KBM-7 (cell line): ENCODE results near the gene JPH4.

Experiments
- DNase-seq: peaks from one replicate; pipeline ENCODE4 v3.0.0-alpha.2; 2015
- in situ Hi-C: fragments of 300-500 bp; cut with MboI; formaldehyde crosslinking; loops from 2 replicates; pipeline ENCODE4 v1.14.3; 2020; ENCODE audit warnings: low sequenced_read_pairs, low pct_unique_long_range_greater_than_20kb, mixed read lengths

JPH4 gene

GRCh38 chr14:23567186-23568020 is 11.2 kb downstream of the JPH4 start, which contains the start of gene AP1G2:
Gene AP1G2 (minus strand): TSS chr14:23567791. CDS start chr14:23567314, 477 bp downstream.
- DNase-seq = peak; percentile 92
- in situ Hi-C loops = loop anchor here (10.0 kb wide), 1 partner anchor 93 kb away; no protein-coding TSS in a partner anchor

GRCh38 chr14:23566778-23567185 is 11.8 kb downstream of the JPH4 start:
- in situ Hi-C loops = loop anchor here (10.0 kb wide), 1 partner anchor 92 kb away; no protein-coding TSS in a partner anchor
- DNase-seq = no peak

GRCh38 chr14:23566112-23566777 is 12.3 kb downstream of the JPH4 start:
- DNase-seq = no peak
- in situ Hi-C loops = loop anchor here (10.0 kb wide), 1 partner anchor 91 kb away; no protein-coding TSS in a partner anchor

GRCh38 chr14:23565626-23566025 is 13.0 kb downstream of the JPH4 start:
- in situ Hi-C loops = loop anchor here (10.0 kb wide), 1 partner anchor 91 kb away; no protein-coding TSS in a partner anchor

GRCh38 chr14:23564876-23565275 is 13.7 kb downstream of the JPH4 start:
- DNase-seq = no peak
- in situ Hi-C loops = loop anchor here (10.0 kb wide), 1 partner anchor 90 kb away; no protein-coding TSS in a partner anchor

More at GRCh38 chr14:23565626-23566025, 13.0 kb downstream of the JPH4 start:
- no peak for DNase-seq

GRCh38 chr14:23564181-23564812 is 14.3 kb downstream of the JPH4 start:
- DNase-seq = no peak
- in situ Hi-C loops = loop anchor here (10.0 kb wide), 1 partner anchor 89 kb away; no protein-coding TSS in a partner anchor

- in situ Hi-C loops = loop anchor here (10.0 kb wide), 1 partner anchor 89 kb away; no protein-coding TSS in a partner anchor
- no peak for DNase-seq
These were observed 15.0 kb downstream of the JPH4 start for GRCh38 chr14:23563473-23564180.

GRCh38 chr14:23562822-23563472 is 15.6 kb downstream of the JPH4 start:
- in situ Hi-C loops = loop anchor here (10.0 kb wide), 1 partner anchor 88 kb away; no protein-coding TSS in a partner anchor

DNA sequence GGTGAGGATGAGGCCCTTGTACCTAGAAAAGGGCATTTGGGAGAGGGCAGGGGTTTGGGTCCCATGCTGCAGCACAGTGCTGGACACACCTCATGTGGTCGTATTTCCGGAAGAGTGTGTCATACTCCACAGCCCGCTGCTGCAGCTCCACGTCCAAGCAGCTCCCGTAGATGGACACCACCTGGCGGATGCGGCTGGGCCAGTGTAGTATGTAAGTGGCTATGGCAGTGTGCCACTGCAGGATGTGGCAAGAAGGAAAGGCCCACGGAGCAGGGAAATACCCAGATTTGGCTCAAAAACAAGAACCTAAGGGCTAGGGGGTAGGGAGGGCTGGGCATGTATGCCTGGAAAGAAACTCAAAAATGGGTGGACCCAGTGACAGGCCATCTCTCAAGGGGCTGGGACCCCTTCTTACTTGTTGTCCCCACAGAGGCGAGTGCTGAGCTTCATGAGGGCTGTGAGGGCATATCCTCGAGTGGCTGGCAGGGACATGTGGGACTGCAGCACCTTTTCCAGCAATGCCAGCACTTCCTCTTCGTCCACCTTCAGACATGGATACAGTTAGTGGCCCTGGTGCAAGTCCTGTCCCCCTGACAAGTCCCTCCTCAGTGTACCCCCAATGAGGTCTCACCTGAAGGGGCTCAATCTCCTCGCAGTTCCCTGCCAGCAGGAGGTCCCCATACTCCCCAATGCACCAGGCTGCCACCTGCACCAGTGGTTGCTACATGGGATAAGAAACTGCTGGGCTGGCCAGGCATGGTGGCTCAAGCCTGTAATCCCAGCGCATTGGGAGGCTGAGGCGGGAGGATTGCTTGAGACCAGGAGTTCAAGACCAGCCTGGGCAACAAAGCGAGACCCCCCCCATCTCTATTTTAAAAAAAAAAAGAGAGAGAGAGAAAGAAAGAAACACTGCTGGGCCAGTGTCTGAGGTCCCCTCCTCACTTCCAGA is 16.4 kb downstream of the JPH4 start:
- DNase-seq = no peak
- in situ Hi-C loops = loop anchor here (10.0 kb wide), 1 partner anchor 87 kb away; no protein-coding TSS in a partner anchor

More at GRCh38 chr14:23562822-23563472, 15.6 kb downstream of the JPH4 start:
- peak; percentile 70 for DNase-seq

DNA sequence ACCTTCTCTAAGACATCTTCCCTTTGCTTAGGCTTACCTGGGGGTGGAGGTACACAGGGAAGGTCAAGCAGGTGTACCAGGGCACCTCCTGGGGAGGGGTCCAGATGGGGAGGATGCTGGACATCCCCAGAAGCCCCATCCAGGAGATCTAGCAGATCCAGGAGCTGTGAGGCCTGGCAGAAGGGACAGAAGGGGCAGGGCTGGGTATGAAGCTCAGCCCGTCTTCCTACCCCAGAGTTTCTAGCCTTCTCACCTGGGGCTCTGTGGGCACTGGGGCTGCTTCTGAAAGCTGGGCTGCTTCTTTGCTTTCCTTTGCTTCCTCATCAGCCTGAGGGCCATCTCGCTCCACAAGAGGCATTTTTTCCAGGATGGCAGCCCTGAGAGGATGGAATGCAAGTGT is 17.3 kb downstream of the JPH4 start:
- in situ Hi-C loops = loop anchor here (10.0 kb wide), 1 partner anchor 86 kb away; no protein-coding TSS in a partner anchor
- no peak for DNase-seq

GRCh38 chr14:23559926-23560520 is 18.6 kb downstream of the JPH4 start:
- in situ Hi-C loops = loop anchor here (10.0 kb wide), 1 partner anchor 85 kb away; no protein-coding TSS in a partner anchor
- DNase-seq = no peak

GRCh38 chr14:23559010-23559925 is 19.3 kb downstream of the JPH4 start:
- peak; percentile 66 for DNase-seq
- in situ Hi-C loops = no loop called here

DNA sequence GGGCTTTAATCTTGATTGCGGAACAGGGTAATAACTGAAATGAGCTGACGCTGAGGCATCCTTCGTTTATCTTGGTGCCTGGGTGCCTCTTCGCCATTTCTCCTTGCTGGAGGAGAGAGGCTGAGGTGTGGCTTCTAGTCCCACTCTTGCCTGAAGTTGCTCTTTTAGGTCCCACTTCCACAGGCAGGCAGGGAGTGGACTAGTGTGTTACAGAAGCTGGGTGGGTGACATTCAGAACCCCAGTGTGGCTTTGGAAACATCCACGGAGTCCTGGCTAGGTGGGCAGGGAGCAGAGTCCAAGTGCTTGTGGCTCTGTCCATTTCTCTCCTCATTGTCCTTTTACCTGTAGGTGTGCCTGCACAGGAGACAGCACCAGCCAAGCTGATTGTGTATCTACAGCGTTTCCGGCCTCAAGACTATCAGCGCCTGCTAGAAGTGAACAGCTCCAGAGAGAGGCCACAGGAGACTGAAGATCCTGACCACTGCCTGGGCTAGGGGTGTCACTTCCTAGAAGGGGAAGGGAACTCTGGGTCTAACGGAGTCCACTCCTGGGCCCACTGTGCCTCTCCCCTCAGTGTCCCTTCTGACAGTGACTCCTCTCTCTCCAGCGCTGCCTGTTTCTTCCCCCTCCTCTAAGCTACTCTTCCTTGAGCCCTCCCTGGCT is 20.1 kb downstream of the JPH4 start:
- DNase-seq = no peak
- in situ Hi-C loops = no loop called here

DNA sequence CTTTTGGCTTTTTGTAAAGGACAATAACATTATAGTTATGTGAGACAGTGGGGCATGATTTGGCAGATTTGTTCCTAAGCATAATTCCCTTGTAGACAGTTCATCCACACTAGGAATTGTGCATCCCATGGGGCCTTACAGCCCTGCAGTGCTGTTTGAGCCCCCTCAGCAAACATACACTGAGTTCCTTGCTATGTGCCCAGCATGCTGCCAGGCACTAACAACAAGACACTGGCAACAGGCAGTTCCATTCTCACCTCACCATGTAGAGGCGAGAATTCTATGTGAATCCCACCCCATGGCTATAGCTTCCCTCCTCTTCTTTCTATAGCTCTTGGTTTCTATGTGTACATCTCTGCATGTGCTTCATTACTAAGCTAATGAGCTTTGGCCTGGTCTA is 20.6 kb downstream of the JPH4 start:
- in situ Hi-C loops = no loop called here
- DNase-seq = no peak

GRCh38 chr14:23557521-23557920 is 21.1 kb downstream of the JPH4 start:
- in situ Hi-C loops = no loop called here
- DNase-seq = no peak
